Measurements from ENCODE around the gene EPHB1. TPM values are rescaled to one million over a fixed set of nuclear protein-coding genes. Genes with fewer than 3 reads are reported as not detected.

Gene EPHB1
- total RNA-seq, 3 donors from 2014 or later = 1.8 to 5.9 (median 3.4) TPM

GRCh38 chr3:134922101-134922500, 127.0 kb downstream of the EPHB1 start:
- Histone ChIP-seq H3K27me3 (no peaks in the 10 kb centered on the region), H3K27ac (no peak overlapping the region), H3K4me1 (no peaks in the 10 kb centered on the region), H3K36me3 (no peaks in the 10 kb centered on the region), H3K4me3 (no peak overlapping the region), H3K9me3 (peaks cover 0 to 11% of the 10 kb centered on the region in 2 donors)
- intact Hi-C loops (cut with DNase I; ENCODE audit: low total_unique reads) = no loop called here
- TF ChIP-seq POLR2AphosphoS5 (IDR thresholded peaks at IDR 0.05) (no peak), CTCF (IDR thresholded peaks at IDR 0.05) (no peak), POLR2A (IDR thresholded peaks at IDR 0.05) (no peak)
- no peak for DNase-seq (ENCODE audit: low spot score in 2 of 2)

- DNase-seq (ENCODE audit: low spot score in 2 of 2) = no peak
- no peaks in the 10 kb centered on the region for H3K4me1 ChIP-seq
- no peaks in the 10 kb centered on the region for H3K36me3 ChIP-seq
- no peaks in the 10 kb centered on the region for H3K27me3 ChIP-seq
- TF ChIP-seq POLR2AphosphoS5 (IDR thresholded peaks at IDR 0.05) = no peak
- TF ChIP-seq CTCF (IDR thresholded peaks at IDR 0.05) = no peak
- no peak for TF ChIP-seq POLR2A (IDR thresholded peaks at IDR 0.05)
- H3K27ac ChIP-seq = no peak overlapping the region
- no peak overlapping the region for H3K4me3 ChIP-seq
- intact Hi-C loops (cut with DNase I; ENCODE audit: low total_unique reads) = no loop called here
- peaks cover 0 to 11% of the 10 kb centered on the region in 2 donors for H3K9me3 ChIP-seq
Measured at GRCh38 chr3:134922866-134923265, 127.8 kb downstream of the EPHB1 start.

- H3K27me3 ChIP-seq = no peaks in the 10 kb centered on the region
- no peaks in the 10 kb centered on the region for H3K4me1 ChIP-seq
- no peaks in the 10 kb centered on the region for H3K36me3 ChIP-seq
- TF ChIP-seq CTCF (IDR thresholded peaks at IDR 0.05) (no peak), POLR2A (IDR thresholded peaks at IDR 0.05) (no peak), POLR2AphosphoS5 (IDR thresholded peaks at IDR 0.05) (no peak)
- H3K9me3 ChIP-seq = peaks cover 0 to 11% of the 10 kb centered on the region in 2 donors
- no peak for DNase-seq (ENCODE audit: low spot score in 2 of 2)
- no peak overlapping the region for H3K27ac ChIP-seq
- intact Hi-C loops (cut with DNase I; ENCODE audit: low total_unique reads) = no loop called here
- H3K4me3 ChIP-seq = no peak overlapping the region
Measured at GRCh38 chr3:134923286-134923685, 128.2 kb downstream of the EPHB1 start.

GRCh38 chr3:134927599-134927998, 132.5 kb downstream of the EPHB1 start:
- TF ChIP-seq POLR2A (IDR thresholded peaks at IDR 0.05) = no peak
- no peak for TF ChIP-seq CTCF (IDR thresholded peaks at IDR 0.05)
- no peak for TF ChIP-seq POLR2AphosphoS5 (IDR thresholded peaks at IDR 0.05)
- Histone ChIP-seq H3K27ac (no peak overlapping the region), H3K36me3 (no peaks in the 10 kb centered on the region), H3K4me3 (no peak overlapping the region), H3K27me3 (no peaks in the 10 kb centered on the region), H3K9me3 (peaks cover 0 to 11% of the 10 kb centered on the region in 2 donors), H3K4me1 (no peaks in the 10 kb centered on the region)
- DNase-seq (ENCODE audit: low spot score in 2 of 2) = no peak
- intact Hi-C loops (cut with DNase I; ENCODE audit: low total_unique reads) = no loop called here

GRCh38 chr3:134928392-134928791, 133.3 kb downstream of the EPHB1 start:
- Histone ChIP-seq H3K36me3 (no peaks in the 10 kb centered on the region), H3K27ac (no peak overlapping the region), H3K27me3 (no peaks in the 10 kb centered on the region), H3K4me1 (no peaks in the 10 kb centered on the region), H3K4me3 (no peak overlapping the region), H3K9me3 (peaks cover 0 to 11% of the 10 kb centered on the region in 2 donors)
- TF ChIP-seq CTCF (IDR thresholded peaks at IDR 0.05) = no peak
- no peak for TF ChIP-seq POLR2A (IDR thresholded peaks at IDR 0.05)
- TF ChIP-seq POLR2AphosphoS5 (IDR thresholded peaks at IDR 0.05) = no peak
- no peak for DNase-seq (ENCODE audit: low spot score in 2 of 2)
- intact Hi-C loops (cut with DNase I; ENCODE audit: low total_unique reads) = no loop called here
